Activated B cell treated with CpG ODN at 0.5 μM for 24 hours (primary cell): ENCODE data around the gene TTLL12. TPM values are rescaled to one million over a fixed set of nuclear protein-coding genes. Genes with fewer than 3 reads are reported as not detected.

Experiments used
- ATAC-seq: fragments of 200-7000 bp; cut with Tn5 transposase; one replicate; pipeline ENCODE4 v1.10.0; 2021; ENCODE audit warnings: low read depth, mild to moderate bottlenecking, moderate library complexity
- CTCF ChIA-PET: fragments of 350-600 bp; sonication (Branson Sonifier 250); formaldehyde crosslinking; loops from one replicate; lab custom pipeline; 2021; ENCODE audit warnings: antibody characterized with exemption; lab: Charles Lee
- POLR2A ChIA-PET: fragments of 350-600 bp; sonication (Branson Sonifier 250); formaldehyde crosslinking; loops from one replicate; lab custom pipeline; 2021; ENCODE audit warnings: antibody characterized with exemption; lab: Charles Lee
- DNase-seq: peaks from one replicate; pipeline ENCODE4 v3.0.0; 2022
- H3K27ac Mint-ChIP-seq: one replicate; pipeline ENCODE4 v1.8.0; 2020; ENCODE audit warnings: mixed read lengths
- H3K27me3 Mint-ChIP-seq: one replicate; pipeline ENCODE4 v1.8.0; 2021; ENCODE audit warnings: mixed read lengths
- H3K36me3 Mint-ChIP-seq: one replicate; pipeline ENCODE4 v1.8.0; 2021; ENCODE audit warnings: low read depth, mixed read lengths
- H3K4me1 Mint-ChIP-seq: one replicate; pipeline ENCODE4 v1.8.0; 2021; ENCODE audit warnings: mixed read lengths
- H3K4me3 Mint-ChIP-seq: one replicate; pipeline ENCODE4 v1.8.0; 2020; ENCODE audit warnings: mild to moderate bottlenecking, mixed read lengths
- H3K9me3 Mint-ChIP-seq: one replicate; pipeline ENCODE4 v1.8.0; 2020; ENCODE audit warnings: mixed read lengths
- intact Hi-C: fragments of 100-400 bp; cut with micrococcal nuclease; formaldehyde crosslinking; loops from one replicate; pipeline ENCODE4 v1.15.1; 2024
- total RNA-seq: library from RNA; stranded (reverse); gene quantifications from 2 replicates; pipeline ENCODE4 v1.2.3, GENCODE V29; 2022
- TF ChIP-seq, protein P1 (sequence below): fragments of 200-600 bp; IDR thresholded peaks from one replicate; pipeline ENCODE4 v1.8.0; 2022; ENCODE audit warnings: antibody characterized with exemption, mild to moderate bottlenecking

The TTLL12 gene
- total RNA-seq, 1 donor from 2014 or later = 31.5 TPM

GRCh38 chr22:43216738-43217137 lies 29.8 kb upstream of the TTLL12 start:
- no peaks in the 10 kb centered on the region for H3K9me3 Mint-ChIP-seq
- TF ChIP-seq, protein P1, sequence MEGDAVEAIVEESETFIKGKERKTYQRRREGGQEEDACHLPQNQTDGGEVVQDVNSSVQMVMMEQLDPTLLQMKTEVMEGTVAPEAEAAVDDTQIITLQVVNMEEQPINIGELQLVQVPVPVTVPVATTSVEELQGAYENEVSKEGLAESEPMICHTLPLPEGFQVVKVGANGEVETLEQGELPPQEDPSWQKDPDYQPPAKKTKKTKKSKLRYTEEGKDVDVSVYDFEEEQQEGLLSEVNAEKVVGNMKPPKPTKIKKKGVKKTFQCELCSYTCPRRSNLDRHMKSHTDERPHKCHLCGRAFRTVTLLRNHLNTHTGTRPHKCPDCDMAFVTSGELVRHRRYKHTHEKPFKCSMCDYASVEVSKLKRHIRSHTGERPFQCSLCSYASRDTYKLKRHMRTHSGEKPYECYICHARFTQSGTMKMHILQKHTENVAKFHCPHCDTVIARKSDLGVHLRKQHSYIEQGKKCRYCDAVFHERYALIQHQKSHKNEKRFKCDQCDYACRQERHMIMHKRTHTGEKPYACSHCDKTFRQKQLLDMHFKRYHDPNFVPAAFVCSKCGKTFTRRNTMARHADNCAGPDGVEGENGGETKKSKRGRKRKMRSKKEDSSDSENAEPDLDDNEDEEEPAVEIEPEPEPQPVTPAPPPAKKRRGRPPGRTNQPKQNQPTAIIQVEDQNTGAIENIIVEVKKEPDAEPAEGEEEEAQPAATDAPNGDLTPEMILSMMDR = no peak
- intact Hi-C loops = no loop called here
- CTCF ChIA-PET = no interaction called here
- H3K27me3 Mint-ChIP-seq = peaks cover 12% of the 10 kb centered on the region
- POLR2A ChIA-PET = interaction anchor here (0.6 to 1.0 kb wide), 2 partner anchors 29 to 264 kb away, joined by 3 read pairs; no protein-coding TSS in a partner anchor
- ATAC-seq = no peak
- H3K4me1 Mint-ChIP-seq = no peaks in the 10 kb centered on the region
- no peak overlapping the region for H3K4me3 Mint-ChIP-seq
- no peak overlapping the region for H3K27ac Mint-ChIP-seq
- H3K36me3 Mint-ChIP-seq = no peaks in the 10 kb centered on the region
- DNase-seq = no peak

DNA sequence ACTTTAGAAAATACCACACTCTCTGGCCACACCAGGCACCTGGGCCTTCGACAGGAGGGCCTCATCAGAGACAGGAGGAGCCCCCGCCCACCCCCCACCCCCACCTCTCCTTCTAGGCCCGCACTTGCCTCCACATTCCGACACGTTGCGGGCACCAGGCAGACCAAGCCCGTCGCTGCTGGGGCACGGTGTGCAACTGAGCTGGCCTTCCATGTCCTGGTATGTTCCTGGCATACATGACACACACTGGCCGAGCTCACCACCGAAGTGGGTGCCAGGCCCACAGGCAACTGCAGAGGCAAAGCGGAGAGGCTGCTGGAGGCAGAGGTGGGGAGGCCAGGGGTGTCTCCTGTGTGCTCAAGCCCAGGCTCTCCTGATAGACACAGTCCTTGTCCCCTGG lies 27.0 kb upstream of the TTLL12 start:
- DNase-seq = no peak
- H3K9me3 Mint-ChIP-seq = no peaks in the 10 kb centered on the region
- H3K4me3 Mint-ChIP-seq = no peak overlapping the region
- ChIA-PET CTCF (no interaction called here), POLR2A (no interaction called here)
- no peaks in the 10 kb centered on the region for H3K36me3 Mint-ChIP-seq
- TF ChIP-seq, protein P1 = no peak
- H3K27ac Mint-ChIP-seq = no peak overlapping the region
- H3K27me3 Mint-ChIP-seq = peaks cover 15% of the 10 kb centered on the region
- ATAC-seq = no peak
- no peaks in the 10 kb centered on the region for H3K4me1 Mint-ChIP-seq
- intact Hi-C loops = no loop called here

GRCh38 chr22:43213051-43213450 lies 26.1 kb upstream of the TTLL12 start:
- H3K4me3 Mint-ChIP-seq = no peak overlapping the region
- intact Hi-C loops = no loop called here
- no peak overlapping the region for H3K27ac Mint-ChIP-seq
- no peaks in the 10 kb centered on the region for H3K36me3 Mint-ChIP-seq
- POLR2A ChIA-PET = no interaction called here
- CTCF ChIA-PET = no interaction called here
- TF ChIP-seq, protein P1 = no peak
- no peaks in the 10 kb centered on the region for H3K4me1 Mint-ChIP-seq
- no peak for DNase-seq
- H3K9me3 Mint-ChIP-seq = no peaks in the 10 kb centered on the region
- ATAC-seq = no peak
- peaks cover 18% of the 10 kb centered on the region for H3K27me3 Mint-ChIP-seq

DNA sequence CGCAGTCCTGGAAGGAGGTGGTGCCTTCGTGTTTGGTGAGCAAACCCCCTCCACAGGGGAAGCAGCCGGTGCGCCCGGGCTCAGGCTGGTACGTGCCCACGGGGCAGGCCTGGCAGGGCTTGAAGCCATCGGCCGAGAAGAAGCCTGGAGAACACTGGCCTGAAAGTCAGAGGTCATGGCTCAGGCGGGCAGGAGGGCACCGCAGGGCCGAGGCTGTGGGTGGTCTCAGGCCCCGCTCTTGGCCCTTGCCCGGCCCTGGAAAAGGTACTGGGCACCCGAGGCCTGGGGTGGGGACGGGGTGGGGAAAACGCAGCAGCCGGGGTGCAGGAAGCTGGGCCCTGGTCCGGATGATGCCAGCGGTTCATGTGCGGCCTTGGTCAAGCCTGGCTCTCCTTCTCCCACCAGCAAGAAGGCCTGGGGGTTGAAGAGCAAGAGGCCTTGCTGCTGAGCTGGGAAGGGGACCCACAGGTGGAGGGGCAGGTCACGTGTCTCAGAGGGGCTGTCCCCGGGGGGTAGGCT lies 25.6 kb upstream of the TTLL12 start:
- POLR2A ChIA-PET = no interaction called here
- TF ChIP-seq, protein P1 = no peak
- Mint-ChIP-seq H3K27me3 (peaks cover 16% of the 10 kb centered on the region), H3K4me3 (no peak overlapping the region), H3K27ac (no peak overlapping the region), H3K36me3 (no peaks in the 10 kb centered on the region), H3K4me1 (no peaks in the 10 kb centered on the region), H3K9me3 (no peaks in the 10 kb centered on the region)
- intact Hi-C loops = no loop called here
- no peak for DNase-seq
- no peak for ATAC-seq
- CTCF ChIA-PET = no interaction called here

GRCh38 chr22:43211941-43212433 lies 25.1 kb upstream of the TTLL12 start:
- POLR2A ChIA-PET = no interaction called here
- ATAC-seq = no peak
- peaks cover 12% of the 10 kb centered on the region for H3K27me3 Mint-ChIP-seq
- no peaks in the 10 kb centered on the region for H3K36me3 Mint-ChIP-seq
- H3K4me1 Mint-ChIP-seq = no peaks in the 10 kb centered on the region
- H3K4me3 Mint-ChIP-seq = no peak overlapping the region
- no peak overlapping the region for H3K27ac Mint-ChIP-seq
- no peaks in the 10 kb centered on the region for H3K9me3 Mint-ChIP-seq
- no peak for DNase-seq
- TF ChIP-seq, protein P1 = no peak
- CTCF ChIA-PET = no interaction called here
- intact Hi-C loops = no loop called here
